ENCODE measurements around the gene CDH3.

The CDH3 gene

GRCh38 chr16:68644715-68645493 is at the start of gene CDH3:
CDH3 (plus strand) TSS chr16:68645310; CDS start chr16:68645380, 70 bp downstream.
- no peak within 1 kb of the TSS for H3K4me3 ChIP-seq (ENCODE audit: low read depth, low read length)
- no peak for DNase-seq (ENCODE audit: low read depth, low spot score)
- in situ Hi-C loops (cut with HindIII; ENCODE audit: low sequenced_read_pairs): no loop called here
- TF ChIP-seq CTCF (IDR thresholded peaks at IDR 0.05; ENCODE audit: low read depth, low read length): no peak

GRCh38 chr16:68596266-68596665 is 48.8 kb upstream of the CDH3 start:
- H3K4me3 ChIP-seq (ENCODE audit: low read depth, low read length): no peak overlapping the region
- no peak for DNase-seq (ENCODE audit: low read depth, low spot score)
- in situ Hi-C loops (cut with HindIII; ENCODE audit: low sequenced_read_pairs): no loop called here
- TF ChIP-seq CTCF (IDR thresholded peaks at IDR 0.05; ENCODE audit: low read depth, low read length): no peak

- DNase-seq (ENCODE audit: low read depth, low spot score): no peak
- no peak for TF ChIP-seq CTCF (IDR thresholded peaks at IDR 0.05; ENCODE audit: low read depth, low read length)
- no peak overlapping the region for H3K4me3 ChIP-seq (ENCODE audit: low read depth, low read length)
- in situ Hi-C loops (cut with HindIII; ENCODE audit: low sequenced_read_pairs): no loop called here
Measured at GRCh38 chr16:68599586-68599985, 45.5 kb upstream of the CDH3 start.

- in situ Hi-C loops (cut with HindIII; ENCODE audit: low sequenced_read_pairs): no loop called here
- no peak overlapping the region for H3K4me3 ChIP-seq (ENCODE audit: low read depth, low read length)
- no peak for TF ChIP-seq CTCF (IDR thresholded peaks at IDR 0.05; ENCODE audit: low read depth, low read length)
- DNase-seq (ENCODE audit: low read depth, low spot score): no peak
Measured at GRCh38 chr16:68605746-68606145, 39.4 kb upstream of the CDH3 start.

- in situ Hi-C loops (cut with HindIII; ENCODE audit: low sequenced_read_pairs): no loop called here
- DNase-seq (ENCODE audit: low read depth, low spot score): no peak
- no peak overlapping the region for H3K4me3 ChIP-seq (ENCODE audit: low read depth, low read length)
- TF ChIP-seq CTCF (IDR thresholded peaks at IDR 0.05; ENCODE audit: low read depth, low read length): no peak
Measured at GRCh38 chr16:68607443-68607842, 37.7 kb upstream of the CDH3 start.

- in situ Hi-C loops (cut with HindIII; ENCODE audit: low sequenced_read_pairs): no loop called here
- H3K4me3 ChIP-seq (ENCODE audit: low read depth, low read length): no peak overlapping the region
Measured at GRCh38 chr16:68608330-68608729, 36.8 kb upstream of the CDH3 start.

More at GRCh38 chr16:68608330-68608729, 36.8 kb upstream of the CDH3 start:
- TF ChIP-seq CTCF (IDR thresholded peaks at IDR 0.05; ENCODE audit: low read depth, low read length): no peak
- no peak for DNase-seq (ENCODE audit: low read depth, low spot score)
